Stimulated activated CD4-positive, alpha-beta T cell treated with anti-CD3 and anti-CD28 coated beads, TNF-alpha, amount 100 ng/mL, for 1 hour (primary cell): Measurements from ENCODE around the gene FAM193A.
"Not testable (repeated sequence)": the region's sequence is repeated elsewhere in the genome, so short reads cannot be mapped to it uniquely, and the experiment has no call there.

ENCODE experiments used
- DNase-seq, 3 donors: peaks; one replicate each; pipeline ENCODE4 v3.0.0-alpha.2; 2020; ENCODE audit warnings: low read depth in 3 of 3, low spot score in 1 of 3

FAM193A gene

GRCh38 chr4:2536193-2537010 lies at the start of gene FAM193A:
Gene FAM193A (plus strand): TSS chr4:2536647. CDS start chr4:2536916, 269 bp downstream.
- DNase-seq = peak; percentile 95 to 99 (median 98)

GRCh38 chr4:2486981-2487380 lies 49.5 kb upstream of the FAM193A start:
- no peak for DNase-seq

GRCh38 chr4:2487632-2488031 lies 48.8 kb upstream of the FAM193A start:
- no peak for DNase-seq

GRCh38 chr4:2489081-2489805 lies 47.2 kb upstream of the FAM193A start:
- no peak for DNase-seq

GRCh38 chr4:2489841-2490552 lies 46.5 kb upstream of the FAM193A start:
- no peak for DNase-seq

- DNase-seq = no peak
These were observed 43.5 kb upstream of the FAM193A start for GRCh38 chr4:2492970-2493369.

GRCh38 chr4:2494992-2495391 lies 41.5 kb upstream of the FAM193A start:
- no peak for DNase-seq

- DNase-seq = no peak
These were observed 39.1 kb upstream of the FAM193A start for GRCh38 chr4:2497324-2497723.

- no peak for DNase-seq
These were observed 38.5 kb upstream of the FAM193A start for GRCh38 chr4:2497931-2498330.

GRCh38 chr4:2500547-2500946 lies 35.9 kb upstream of the FAM193A start:
- no peak for DNase-seq

- no peak for DNase-seq
These were observed 35.3 kb upstream of the FAM193A start for GRCh38 chr4:2501034-2501594.

GRCh38 chr4:2503809-2504208 lies 32.6 kb upstream of the FAM193A start:
- no peak for DNase-seq

GRCh38 chr4:2507259-2507658 lies 29.2 kb upstream of the FAM193A start:
- no peak for DNase-seq

- no peak for DNase-seq
These were observed 28.6 kb upstream of the FAM193A start for GRCh38 chr4:2507855-2508254.

GRCh38 chr4:2510351-2511259 lies 25.8 kb upstream of the FAM193A start:
- DNase-seq = no peak

GRCh38 chr4:2511645-2512131 lies 24.8 kb upstream of the FAM193A start:
- DNase-seq = no peak

- no peak for DNase-seq
These were observed 23.9 kb upstream of the FAM193A start for GRCh38 chr4:2512396-2513135.

- not testable (repeated sequence) for DNase-seq
These were observed 22.3 kb upstream of the FAM193A start for GRCh38 chr4:2514193-2514592.

- DNase-seq = not testable (repeated sequence)
These were observed 21.5 kb upstream of the FAM193A start for GRCh38 chr4:2514944-2515343.
